Rectal smooth muscle tissue (tissue), 1 donor: ENCODE results near the gene CENPF.
"Not testable (repeated sequence)": the region's sequence is repeated elsewhere in the genome, so short reads cannot be mapped to it uniquely, and the experiment has no call there.

ENCODE experiments used
- H3K27ac ChIP-seq: one replicate; pipeline ENCODE4 v1.7.0; 2013; ENCODE audit warnings: low read depth, low read length, inconsistent platforms
- H3K27me3 ChIP-seq: one replicate; pipeline ENCODE4 v1.7.0; 2013; ENCODE audit warnings: low read length; ENCODE audit not compliant: control insufficient read depth, insufficient read depth
- H3K36me3 ChIP-seq: one replicate; pipeline ENCODE4 v1.7.0; 2013; ENCODE audit warnings: low read length; ENCODE audit not compliant: control insufficient read depth, insufficient read depth
- H3K4me1 ChIP-seq: one replicate; pipeline ENCODE4 v1.7.0; 2013; ENCODE audit warnings: low read length; ENCODE audit not compliant: control insufficient read depth, insufficient read depth
- H3K4me3 ChIP-seq: one replicate; pipeline ENCODE4 v1.7.0; 2013; ENCODE audit warnings: low read length
- H3K9ac ChIP-seq: one replicate; pipeline ENCODE4 v1.7.0; 2013; ENCODE audit warnings: low read length

Gene CENPF

GRCh38 chr1:214573386-214574318, 29.3 kb upstream of the CENPF start:
- Histone ChIP-seq H3K4me1 (peaks cover 4% of the 10 kb centered on the region), H3K36me3 (no peaks in the 10 kb centered on the region), H3K27ac (peak overlapping the region; percentile 37), H3K4me3 (no peak overlapping the region), H3K27me3 (no peaks in the 10 kb centered on the region), H3K9ac (no peak overlapping the region)

DNA sequence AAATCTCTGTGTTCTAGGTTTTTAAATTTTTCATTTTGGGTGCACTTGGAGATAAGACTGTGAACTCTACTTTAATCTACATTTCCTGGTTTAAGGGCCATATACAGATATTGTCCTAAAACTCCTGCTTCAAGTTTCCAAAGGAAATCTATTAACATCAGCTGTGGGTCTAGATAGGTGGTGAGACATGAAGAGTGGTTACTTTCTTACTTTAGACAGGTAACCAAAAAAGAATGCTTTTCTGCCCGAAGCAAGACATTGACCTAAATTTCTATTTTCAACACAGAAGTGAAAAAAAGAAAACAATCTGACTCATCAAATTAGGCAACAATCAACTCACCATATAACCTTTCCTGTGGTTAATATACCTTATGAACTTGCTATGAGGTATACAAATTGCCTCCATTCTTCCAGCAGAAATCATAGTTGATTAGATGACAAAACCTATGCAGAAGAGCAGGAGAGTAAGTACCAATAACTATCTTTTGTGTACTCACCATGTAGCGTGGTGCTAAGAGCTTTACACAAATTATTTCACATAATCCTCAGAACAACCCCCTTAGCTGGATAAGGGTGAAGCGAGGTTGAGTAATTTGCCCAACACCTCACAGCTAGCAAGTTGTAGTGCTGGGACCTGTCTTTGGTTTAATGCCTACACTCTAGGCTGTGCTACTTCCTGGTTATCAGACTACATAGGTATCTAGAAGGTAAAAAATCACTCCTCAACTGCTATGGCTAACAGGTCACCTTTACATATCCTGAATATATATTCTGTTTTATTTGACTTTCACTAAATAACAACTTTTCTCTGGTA, 28.2 kb upstream of the CENPF start:
- Histone ChIP-seq H3K36me3 (no peaks in the 10 kb centered on the region), H3K4me3 (no peak overlapping the region), H3K27ac (peak overlapping the region; percentile 37)

GRCh38 chr1:214576120-214576519, 26.9 kb upstream of the CENPF start:
- not testable (repeated sequence) for H3K9ac ChIP-seq

More for the DNA sequence above, 28.2 kb upstream of the CENPF start:
- Histone ChIP-seq H3K4me1 (peaks cover 4% of the 10 kb centered on the region), H3K27me3 (no peaks in the 10 kb centered on the region), H3K9ac (no peak overlapping the region)

DNA sequence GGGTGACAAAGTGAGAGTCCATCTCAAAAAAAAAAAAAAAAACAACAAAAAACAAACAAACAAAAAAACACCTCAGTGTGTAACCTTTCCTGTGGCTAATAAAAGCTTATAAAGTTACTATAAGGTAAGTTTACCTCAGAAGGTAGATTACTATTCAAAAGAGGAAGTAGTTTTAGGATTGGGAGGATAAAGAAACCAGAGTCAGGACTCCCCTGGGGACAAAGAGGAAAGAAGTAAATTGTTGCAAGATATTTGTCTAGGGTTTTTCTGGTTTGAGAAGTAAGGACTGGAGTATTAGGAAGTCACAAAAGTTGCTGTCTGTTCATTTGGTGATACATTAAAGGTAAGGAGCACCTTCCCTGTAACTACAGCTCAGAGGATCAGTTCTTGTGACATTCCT, 23.8 kb upstream of the CENPF start:
- Histone ChIP-seq H3K36me3 (no peaks in the 10 kb centered on the region), H3K4me1 (peaks cover 1% of the 10 kb centered on the region), H3K9ac (no peak overlapping the region), H3K27ac (no peak overlapping the region), H3K27me3 (no peaks in the 10 kb centered on the region), H3K4me3 (no peak overlapping the region)

More at GRCh38 chr1:214576120-214576519, 26.9 kb upstream of the CENPF start:
- not testable (repeated sequence) for H3K36me3 ChIP-seq, H3K27ac ChIP-seq, H3K4me1 ChIP-seq, H3K27me3 ChIP-seq, H3K4me3 ChIP-seq

DNA sequence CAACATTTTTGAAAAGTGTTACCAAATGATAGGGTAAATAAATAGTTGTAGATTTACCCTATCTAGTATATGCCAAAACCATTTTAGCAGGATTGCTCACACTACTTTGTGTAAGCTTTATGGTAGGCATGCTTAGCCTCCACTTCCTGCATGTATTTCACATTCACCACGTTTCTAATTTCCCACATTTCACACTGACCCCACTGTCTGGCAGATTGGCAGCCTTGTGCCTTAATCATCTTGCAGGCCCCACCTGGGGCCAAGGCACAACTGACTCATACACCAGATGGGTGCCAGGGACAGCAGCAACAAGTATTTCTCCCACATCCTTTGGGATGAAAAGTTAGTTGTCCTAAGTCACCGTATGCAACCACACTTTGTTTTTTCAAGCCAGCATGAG, 21.2 kb upstream of the CENPF start:
- no peaks in the 10 kb centered on the region for H3K27me3 ChIP-seq
- H3K4me1 ChIP-seq, result no peaks in the 10 kb centered on the region
- no peak overlapping the region for H3K27ac ChIP-seq
- no peak overlapping the region for H3K4me3 ChIP-seq
- no peak overlapping the region for H3K9ac ChIP-seq
- no peaks in the 10 kb centered on the region for H3K36me3 ChIP-seq

DNA sequence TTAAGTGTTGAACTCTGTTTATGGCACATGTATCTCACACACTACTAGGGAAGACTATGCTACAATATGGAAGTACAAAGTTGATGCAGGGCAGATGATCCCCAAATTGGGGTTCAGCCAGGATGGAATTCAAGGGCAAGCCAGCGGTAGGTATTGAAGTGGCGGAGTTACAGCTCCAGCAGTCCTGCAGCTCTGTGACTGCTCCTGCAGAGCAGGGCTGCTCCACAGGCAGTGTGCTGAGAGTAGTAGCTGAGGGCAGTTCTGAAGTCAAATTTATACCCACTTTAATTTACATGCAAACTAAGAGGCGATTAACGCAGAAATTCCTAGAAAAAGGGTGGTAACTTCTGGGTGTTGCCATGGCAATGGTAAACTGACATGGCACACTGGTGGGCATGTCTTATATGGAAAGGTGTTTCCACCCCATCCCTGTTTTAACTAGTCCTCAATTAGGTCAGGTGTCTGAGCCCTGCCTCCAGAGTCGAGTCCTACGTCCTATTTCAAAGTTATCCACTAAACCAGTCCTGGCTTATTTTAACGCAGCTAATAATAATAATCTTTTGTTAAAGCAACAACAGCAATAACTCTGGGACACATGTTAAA, 20.6 kb upstream of the CENPF start:
- H3K27ac ChIP-seq, result no peak overlapping the region
- no peak overlapping the region for H3K4me3 ChIP-seq

GRCh38 chr1:214583113-214583512, 19.9 kb upstream of the CENPF start:
- H3K27ac ChIP-seq, result no peak overlapping the region
- H3K36me3 ChIP-seq, result no peaks in the 10 kb centered on the region
- no peak overlapping the region for H3K9ac ChIP-seq
- H3K27me3 ChIP-seq, result no peaks in the 10 kb centered on the region
- no peak overlapping the region for H3K4me3 ChIP-seq
- H3K4me1 ChIP-seq, result no peaks in the 10 kb centered on the region

More for the DNA sequence above, 20.6 kb upstream of the CENPF start:
- no peaks in the 10 kb centered on the region for H3K27me3 ChIP-seq
- H3K36me3 ChIP-seq, result no peaks in the 10 kb centered on the region
- H3K4me1 ChIP-seq, result no peaks in the 10 kb centered on the region
- no peak overlapping the region for H3K9ac ChIP-seq

GRCh38 chr1:214583824-214584554, 19.0 kb upstream of the CENPF start:
- Histone ChIP-seq H3K27me3 (no peaks in the 10 kb centered on the region), H3K9ac (no peak overlapping the region), H3K27ac (no peak overlapping the region), H3K4me3 (no peak overlapping the region), H3K36me3 (no peaks in the 10 kb centered on the region), H3K4me1 (no peaks in the 10 kb centered on the region)

- H3K36me3 ChIP-seq, result no peaks in the 10 kb centered on the region
- H3K4me3 ChIP-seq, result no peak overlapping the region
- H3K27ac ChIP-seq, result no peak overlapping the region
Observed at GRCh38 chr1:214584805-214585766, 17.9 kb upstream of the CENPF start.

DNA sequence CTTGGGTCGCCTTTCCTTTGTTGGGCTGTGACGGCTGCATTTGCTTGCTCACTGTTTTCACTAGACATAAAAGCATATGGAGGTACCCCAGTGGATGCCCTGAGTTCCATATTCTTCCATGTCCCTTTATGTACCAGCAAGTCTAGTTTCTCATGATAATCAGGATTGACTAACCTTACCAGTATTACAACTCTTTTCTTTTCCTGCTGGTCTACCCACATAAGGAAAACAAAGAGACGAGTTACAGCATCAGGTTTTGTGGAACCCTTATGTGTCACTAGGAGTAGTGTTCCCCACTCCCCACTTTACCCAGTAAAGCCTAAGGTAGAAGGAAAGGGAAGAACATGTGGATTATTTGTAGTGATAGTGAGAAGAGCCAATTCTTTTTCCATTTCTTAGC, 16.4 kb upstream of the CENPF start:
- Histone ChIP-seq H3K27me3 (no peaks in the 10 kb centered on the region), H3K36me3 (no peaks in the 10 kb centered on the region), H3K4me1 (no peaks in the 10 kb centered on the region), H3K27ac (no peak overlapping the region), H3K9ac (no peak overlapping the region), H3K4me3 (no peak overlapping the region)

More at GRCh38 chr1:214584805-214585766, 17.9 kb upstream of the CENPF start:
- Histone ChIP-seq H3K9ac (no peak overlapping the region), H3K4me1 (no peaks in the 10 kb centered on the region), H3K27me3 (no peaks in the 10 kb centered on the region)

- Histone ChIP-seq H3K36me3 (no peaks in the 10 kb centered on the region), H3K4me3 (no peak overlapping the region), H3K9ac (no peak overlapping the region), H3K27ac (no peak overlapping the region), H3K27me3 (no peaks in the 10 kb centered on the region), H3K4me1 (no peaks in the 10 kb centered on the region)
Observed at GRCh38 chr1:214587165-214587564, 15.8 kb upstream of the CENPF start.
